Measurements from ENCODE around the gene BAX.
A peak's percentile ranks its signal among the peaks of the same experiment; 100 is the strongest.
"Not testable (repeated sequence)": the region's sequence is repeated elsewhere in the genome, so short reads cannot be mapped to it uniquely, and the experiment has no call there.

The BAX gene

GRCh38 chr19:48954595-48955307, at the start of gene BAX:
BAX (plus strand) TSS chr19:48954875; CDS start chr19:48954929, 54 bp downstream.
- peak; percentile 89 to 97 for DNase-seq (ENCODE audit: low read depth in 2 of 2)

GRCh38 chr19:48905664-48906063, 49.0 kb upstream of the BAX start:
- no peak for DNase-seq (ENCODE audit: low read depth in 2 of 2)

- no peak for DNase-seq (ENCODE audit: low read depth in 2 of 2)
Observed at GRCh38 chr19:48906324-48906723, 48.4 kb upstream of the BAX start.

- DNase-seq (ENCODE audit: low read depth in 2 of 2): no peak
Observed at GRCh38 chr19:48907671-48908070, 47.0 kb upstream of the BAX start.

- not testable (repeated sequence) for DNase-seq (ENCODE audit: low read depth in 2 of 2)
Observed at GRCh38 chr19:48909424-48910077, 45.1 kb upstream of the BAX start.

- no peak for DNase-seq (ENCODE audit: low read depth in 2 of 2)
Observed at GRCh38 chr19:48910803-48911202, 43.9 kb upstream of the BAX start.

- no peak for DNase-seq (ENCODE audit: low read depth in 2 of 2)
Observed at GRCh38 chr19:48913114-48913889, 41.4 kb upstream of the BAX start.

GRCh38 chr19:48914181-48914580, 40.5 kb upstream of the BAX start:
- no peak for DNase-seq (ENCODE audit: low read depth in 2 of 2)

- no peak for DNase-seq (ENCODE audit: low read depth in 2 of 2)
Observed at GRCh38 chr19:48915757-48916156, 38.9 kb upstream of the BAX start.

GRCh38 chr19:48918071-48918470, 36.6 kb upstream of the BAX start:
- no peak for DNase-seq (ENCODE audit: low read depth in 2 of 2)

GRCh38 chr19:48918801-48919247, 35.9 kb upstream of the BAX start:
- no peak for DNase-seq (ENCODE audit: low read depth in 2 of 2)

- DNase-seq (ENCODE audit: low read depth in 2 of 2): not testable (repeated sequence)
Observed at GRCh38 chr19:48919271-48919670, 35.4 kb upstream of the BAX start.

GRCh38 chr19:48920949-48921348, 33.7 kb upstream of the BAX start:
- DNase-seq (ENCODE audit: low read depth in 2 of 2): no peak

- DNase-seq (ENCODE audit: low read depth in 2 of 2): no peak
Observed at GRCh38 chr19:48921721-48922500, 32.8 kb upstream of the BAX start.

- DNase-seq (ENCODE audit: low read depth in 2 of 2): no peak
Observed at GRCh38 chr19:48922548-48923490, 31.9 kb upstream of the BAX start.

GRCh38 chr19:48925240-48925843, 29.3 kb upstream of the BAX start:
- no peak for DNase-seq (ENCODE audit: low read depth in 2 of 2)

GRCh38 chr19:48925890-48926289, 28.8 kb upstream of the BAX start:
- not testable (repeated sequence) for DNase-seq (ENCODE audit: low read depth in 2 of 2)

GRCh38 chr19:48926909-48927308, 27.8 kb upstream of the BAX start:
- DNase-seq (ENCODE audit: low read depth in 2 of 2): peak in 1 of 2 experiments; percentile 16

GRCh38 chr19:48927692-48928091, 27.0 kb upstream of the BAX start:
- DNase-seq (ENCODE audit: low read depth in 2 of 2): not testable (repeated sequence)
